Activated CD4-positive, alpha-beta T cell treated with anti-CD3 and anti-CD28 coated beads, Interleukin-2, amount 50 U/mL, for 4 hours (primary cell): Measurements from ENCODE around the gene LRMDA.

Experiments used
- DNase-seq, 2 experiments: peaks; one replicate each; pipeline ENCODE4 v3.0.0-alpha.2; 2020

The LRMDA gene

DNA sequence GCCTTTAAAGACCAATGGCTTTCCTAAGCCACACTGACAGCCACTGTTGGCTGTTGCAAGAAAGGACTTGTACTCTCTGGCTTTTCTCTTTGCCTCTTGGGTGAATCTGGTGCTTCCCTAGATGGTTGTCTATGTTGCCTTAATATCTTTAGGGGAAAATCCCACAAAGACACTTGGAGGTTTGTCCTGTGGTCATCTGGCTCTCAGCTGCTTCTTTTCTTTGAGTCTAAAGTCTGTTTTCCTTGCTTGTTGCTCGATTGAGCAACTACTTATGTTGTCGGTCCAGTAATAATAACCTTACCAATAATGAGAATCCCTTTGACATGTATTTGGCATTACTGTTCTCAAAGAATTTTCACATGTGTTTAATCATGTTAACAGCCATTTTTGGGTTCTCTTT is 537.6 kb downstream of the LRMDA start:
- no peak for DNase-seq

GRCh38 chr10:75971402-75972211 is 540.2 kb downstream of the LRMDA start:
- DNase-seq = no peak

GRCh38 chr10:75972491-75973276 is 541.3 kb downstream of the LRMDA start:
- no peak for DNase-seq

DNA sequence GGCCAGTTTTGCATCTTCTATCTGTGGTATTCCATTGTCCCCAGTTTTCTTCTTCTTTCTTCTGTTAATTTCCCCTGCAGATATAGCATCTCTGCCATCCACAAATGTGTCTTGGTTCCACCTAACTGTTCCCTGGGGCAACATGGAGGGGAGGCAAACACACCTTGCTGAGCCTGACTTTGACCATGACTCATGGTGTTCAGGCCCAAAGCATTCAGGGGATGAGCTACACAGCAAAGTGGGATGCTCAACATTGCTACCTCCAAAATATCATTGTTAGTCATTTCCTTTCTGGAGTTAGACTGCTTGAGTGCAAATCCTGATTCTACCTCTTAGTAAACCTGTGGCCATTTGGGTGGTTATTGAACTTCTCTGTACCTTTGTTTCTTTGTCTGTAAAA is 542.7 kb downstream of the LRMDA start:
- DNase-seq = no peak

- DNase-seq = no peak
These were observed 545.3 kb downstream of the LRMDA start for GRCh38 chr10:75976681-75977080.

- no peak for DNase-seq
These were observed 545.7 kb downstream of the LRMDA start for GRCh38 chr10:75977139-75977538.

- no peak for DNase-seq
These were observed 546.8 kb downstream of the LRMDA start for GRCh38 chr10:75978213-75978612.

DNA sequence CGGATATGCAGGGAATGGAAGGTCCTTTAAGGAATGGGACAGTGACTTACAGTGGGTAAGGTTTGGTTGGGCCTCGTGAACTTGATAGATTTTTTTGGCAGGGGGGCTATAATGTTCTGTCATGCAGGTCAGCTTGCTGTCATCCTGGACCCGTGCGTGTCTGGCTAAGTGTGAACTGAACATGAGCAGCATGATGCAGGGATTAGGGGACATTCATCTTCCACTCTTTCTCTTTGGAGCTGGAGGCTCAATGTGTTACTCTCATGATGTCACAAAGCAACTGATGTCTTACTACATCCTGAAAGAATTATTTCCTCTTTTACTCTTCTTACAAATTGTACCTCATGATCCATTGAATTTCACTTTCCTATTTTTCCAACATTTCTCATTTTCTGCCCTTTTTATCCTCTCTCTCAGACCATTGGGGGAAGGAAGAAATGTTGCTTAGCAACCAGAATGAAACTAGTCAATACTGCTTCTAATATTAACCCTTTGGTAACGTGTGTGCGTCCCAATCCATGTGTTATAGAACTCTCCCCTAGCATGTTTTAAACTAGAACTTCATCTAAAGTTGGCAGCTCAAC is 549.1 kb downstream of the LRMDA start:
- no peak for DNase-seq

- no peak for DNase-seq
These were observed 551.4 kb downstream of the LRMDA start for GRCh38 chr10:75982611-75983369.

DNA sequence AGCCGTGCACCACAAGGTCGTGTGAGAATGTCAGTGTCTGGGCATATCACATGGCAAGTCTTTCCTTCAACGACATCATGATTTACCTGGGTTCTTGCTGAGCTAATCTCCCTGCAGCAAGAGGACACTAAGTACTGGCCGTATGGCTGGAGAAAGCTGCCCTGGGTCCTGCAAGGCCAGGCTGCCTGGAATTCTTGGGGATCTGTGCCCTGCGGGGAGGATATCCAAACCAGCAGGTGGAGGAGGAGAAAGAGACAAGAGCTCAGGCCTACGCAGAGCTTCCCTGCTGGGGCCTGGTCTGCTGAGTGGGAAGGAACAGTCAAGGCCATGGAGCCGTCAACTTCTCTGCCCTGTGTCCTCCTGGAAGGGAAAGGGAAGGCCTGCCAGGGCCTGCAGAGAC is 552.6 kb downstream of the LRMDA start:
- no peak for DNase-seq

- DNase-seq = no peak
These were observed 556.2 kb downstream of the LRMDA start for GRCh38 chr10:75987616-75988015.

- DNase-seq = no peak
These were observed 563.1 kb downstream of the LRMDA start for GRCh38 chr10:75994357-75995040.

GRCh38 chr10:75995041-75995430 is 563.6 kb downstream of the LRMDA start:
- DNase-seq = no peak

- no peak for DNase-seq
These were observed 564.3 kb downstream of the LRMDA start for GRCh38 chr10:75995720-75996119.

DNA sequence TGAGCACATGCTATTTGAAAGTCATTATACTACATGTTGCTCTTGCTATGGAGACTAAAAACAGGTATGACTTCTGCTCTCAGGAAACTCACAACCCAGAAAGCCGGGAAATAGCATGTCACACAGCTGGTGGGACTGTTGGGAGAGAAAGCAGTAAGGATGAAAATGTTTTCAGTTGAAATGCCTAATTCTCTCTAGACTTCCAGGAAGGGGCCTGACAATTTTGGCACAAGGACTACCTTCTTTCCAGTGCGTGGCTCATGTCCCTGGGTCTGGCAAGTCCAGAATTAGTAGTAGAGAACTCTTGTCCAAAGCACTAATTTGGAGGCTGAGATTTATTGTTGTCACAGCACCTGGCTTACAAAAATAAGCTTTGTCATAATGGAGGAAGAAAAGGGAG is 567.6 kb downstream of the LRMDA start:
- no peak for DNase-seq

DNA sequence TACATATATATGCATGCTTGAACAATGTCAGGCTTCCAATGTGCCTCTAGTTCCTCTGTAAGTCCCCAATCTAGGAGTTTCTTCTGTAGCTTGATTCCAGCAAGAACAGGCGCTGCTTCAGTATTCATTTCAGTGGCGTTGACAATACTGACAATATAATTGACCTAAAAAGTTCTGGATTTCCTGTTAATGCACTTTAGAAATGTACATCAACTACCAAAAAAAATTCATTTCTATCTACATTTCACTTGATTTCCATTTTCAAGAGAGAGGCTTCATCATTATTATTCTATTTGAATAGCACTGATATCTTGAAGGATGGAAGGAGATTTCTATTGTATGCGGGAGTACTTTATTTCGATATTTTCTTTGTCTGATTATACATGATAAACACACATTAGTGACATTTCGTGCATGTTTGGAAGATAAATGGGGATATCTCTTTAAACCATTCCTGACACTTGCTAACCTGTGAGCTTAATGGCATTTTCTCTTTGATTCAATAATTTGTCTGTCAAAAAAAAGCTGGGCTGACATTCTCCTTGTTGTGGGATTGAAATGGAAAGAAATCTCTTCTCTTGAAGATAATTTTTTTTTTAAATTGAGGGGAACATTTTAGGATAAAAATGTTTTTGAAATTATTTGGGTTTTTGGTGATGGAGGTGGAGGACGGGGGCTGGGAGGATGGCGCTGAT is 568.2 kb downstream of the LRMDA start:
- DNase-seq = no peak

DNA sequence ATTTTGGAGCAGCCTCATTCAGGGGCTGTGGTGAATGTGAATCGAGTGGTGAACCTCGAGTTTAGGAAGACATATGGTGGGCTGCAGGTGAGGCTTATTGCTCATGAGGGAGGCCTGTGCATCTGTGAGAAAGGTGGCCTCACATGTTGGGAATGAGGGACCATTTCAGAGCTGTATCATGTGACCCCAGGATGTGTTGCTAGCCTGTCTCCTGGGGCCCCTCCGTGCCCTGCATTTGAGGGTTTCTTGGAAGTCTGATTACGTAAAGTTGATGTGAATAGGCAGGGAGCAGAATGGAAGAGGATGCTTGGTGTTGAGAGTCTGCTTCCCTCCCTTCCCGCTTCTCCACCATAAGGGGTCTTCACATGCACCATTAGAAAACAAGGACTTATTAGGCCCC is 569.1 kb downstream of the LRMDA start:
- DNase-seq = no peak

DNA sequence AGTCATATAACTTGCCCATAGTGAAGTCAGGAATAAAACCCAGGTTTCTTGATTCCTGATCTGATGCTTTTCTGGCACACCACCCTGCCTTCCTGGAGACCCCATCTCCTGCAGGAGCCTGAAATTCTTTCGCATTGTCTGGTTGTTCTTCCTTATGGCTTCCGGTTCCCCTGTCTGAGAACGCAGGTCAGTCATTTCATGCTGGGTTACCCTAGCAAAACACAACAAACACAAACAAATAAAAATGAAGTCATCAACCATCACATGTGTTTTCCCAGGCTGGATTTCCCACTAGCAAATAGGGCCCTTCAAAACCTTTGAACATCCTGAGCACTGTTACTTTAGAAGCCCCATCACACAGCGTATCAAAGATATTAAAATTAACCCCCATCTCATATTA is 569.6 kb downstream of the LRMDA start:
- no peak for DNase-seq

DNA sequence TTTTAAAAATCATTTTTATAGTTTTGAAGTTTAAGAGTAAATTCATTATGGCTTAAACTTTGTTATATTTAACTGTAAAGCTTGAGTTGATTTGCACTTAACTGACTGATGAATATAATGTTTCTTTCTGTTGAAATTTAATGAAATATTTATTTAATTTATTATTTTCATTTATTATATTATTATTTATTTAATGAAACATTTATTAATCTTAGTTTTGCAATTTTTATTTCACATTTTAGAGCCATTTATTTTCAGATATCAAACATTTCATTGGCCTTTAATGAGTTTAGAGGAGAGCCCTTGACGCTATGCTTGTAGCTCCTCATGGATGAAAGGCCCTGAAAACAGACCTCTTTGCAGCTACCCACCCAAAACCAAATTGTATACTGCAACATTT is 570.0 kb downstream of the LRMDA start:
- no peak for DNase-seq

- no peak for DNase-seq
These were observed 570.9 kb downstream of the LRMDA start for GRCh38 chr10:76002262-76002854.

- no peak for DNase-seq
These were observed 576.3 kb downstream of the LRMDA start for GRCh38 chr10:76007667-76008181.
